ENCODE results near the gene LILRB3.
"Not testable (repeated sequence)": the region's sequence is repeated elsewhere in the genome, so short reads cannot be mapped to it uniquely, and the experiment has no call there.

LILRB3 gene

GRCh38 chr19:54211235-54211634, 11.6 kb downstream of the LILRB3 start:
- in situ Hi-C loops (cut with HindIII; ENCODE audit: low sequenced_read_pairs), result no loop called here

GRCh38 chr19:54209811-54210494, 12.9 kb downstream of the LILRB3 start:
- in situ Hi-C loops (cut with HindIII; ENCODE audit: low sequenced_read_pairs), result loop anchor here (5.0 kb wide), 1 partner anchor 53 kb away; the partner anchor contains the start of gene LENG1

GRCh38 chr19:54209058-54209810, 13.6 kb downstream of the LILRB3 start:
- in situ Hi-C loops (cut with HindIII; ENCODE audit: low sequenced_read_pairs), result loop anchor here (5.0 kb wide), 1 partner anchor 52 kb away; the partner anchor contains the start of gene LENG1

DNA sequence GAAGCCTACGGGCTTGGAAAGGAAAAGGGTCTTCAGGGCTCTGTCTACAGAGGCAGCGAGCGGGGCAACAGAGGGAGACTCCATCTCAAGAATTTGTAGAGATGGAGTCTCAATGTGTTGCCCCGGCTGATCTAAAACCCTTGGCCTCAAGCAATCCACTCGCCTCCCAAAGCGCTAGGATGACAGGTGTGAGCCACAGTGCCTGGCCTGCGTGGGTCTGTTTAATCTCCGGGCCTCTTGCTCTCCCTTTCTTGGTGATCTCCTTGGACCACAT, 14.1 kb downstream of the LILRB3 start:
- in situ Hi-C loops (cut with HindIII; ENCODE audit: low sequenced_read_pairs), result loop anchor here (5.0 kb wide), 1 partner anchor 51 kb away; the partner anchor contains the start of gene LENG1

- in situ Hi-C loops (cut with HindIII; ENCODE audit: low sequenced_read_pairs), result loop anchor here (5.0 kb wide), 1 partner anchor 51 kb away; the partner anchor contains the start of gene LENG1
Measured at GRCh38 chr19:54207983-54208783, 14.6 kb downstream of the LILRB3 start.

- in situ Hi-C loops (cut with HindIII; ENCODE audit: low sequenced_read_pairs), result loop anchor here (5.0 kb wide), 1 partner anchor 50 kb away; the partner anchor contains the start of gene LENG1
Measured at GRCh38 chr19:54207676-54207982, 15.2 kb downstream of the LILRB3 start.

DNA sequence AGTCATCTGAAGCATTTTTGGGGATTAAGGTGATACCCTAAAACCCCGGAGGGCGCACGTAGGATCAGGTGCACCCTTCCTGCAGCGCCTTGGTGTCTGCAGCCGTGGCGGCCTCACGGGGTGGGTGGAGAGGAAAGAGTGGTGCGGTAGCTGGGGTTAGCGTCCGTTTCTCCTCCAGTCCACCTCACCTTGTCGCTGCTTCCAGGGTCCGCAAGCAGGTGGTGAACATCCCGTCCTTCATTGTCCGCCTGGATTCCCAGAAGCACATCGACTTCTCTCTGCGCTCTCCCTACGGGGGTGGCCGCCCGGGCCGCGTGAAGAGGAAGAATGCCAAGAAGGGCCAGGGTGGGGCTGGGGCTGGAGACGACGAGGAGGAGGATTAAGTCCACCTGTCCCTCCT, 15.6 kb downstream of the LILRB3 start:
- in situ Hi-C loops (cut with HindIII; ENCODE audit: low sequenced_read_pairs), result loop anchor here (5.0 kb wide), 1 partner anchor 50 kb away; the partner anchor contains the start of gene LENG1

GRCh38 chr19:54206831-54207177, 16.0 kb downstream of the LILRB3 start:
- in situ Hi-C loops (cut with HindIII; ENCODE audit: low sequenced_read_pairs), result loop anchor here (5.0 kb wide), 1 partner anchor 50 kb away; the partner anchor contains the start of gene LENG1

DNA sequence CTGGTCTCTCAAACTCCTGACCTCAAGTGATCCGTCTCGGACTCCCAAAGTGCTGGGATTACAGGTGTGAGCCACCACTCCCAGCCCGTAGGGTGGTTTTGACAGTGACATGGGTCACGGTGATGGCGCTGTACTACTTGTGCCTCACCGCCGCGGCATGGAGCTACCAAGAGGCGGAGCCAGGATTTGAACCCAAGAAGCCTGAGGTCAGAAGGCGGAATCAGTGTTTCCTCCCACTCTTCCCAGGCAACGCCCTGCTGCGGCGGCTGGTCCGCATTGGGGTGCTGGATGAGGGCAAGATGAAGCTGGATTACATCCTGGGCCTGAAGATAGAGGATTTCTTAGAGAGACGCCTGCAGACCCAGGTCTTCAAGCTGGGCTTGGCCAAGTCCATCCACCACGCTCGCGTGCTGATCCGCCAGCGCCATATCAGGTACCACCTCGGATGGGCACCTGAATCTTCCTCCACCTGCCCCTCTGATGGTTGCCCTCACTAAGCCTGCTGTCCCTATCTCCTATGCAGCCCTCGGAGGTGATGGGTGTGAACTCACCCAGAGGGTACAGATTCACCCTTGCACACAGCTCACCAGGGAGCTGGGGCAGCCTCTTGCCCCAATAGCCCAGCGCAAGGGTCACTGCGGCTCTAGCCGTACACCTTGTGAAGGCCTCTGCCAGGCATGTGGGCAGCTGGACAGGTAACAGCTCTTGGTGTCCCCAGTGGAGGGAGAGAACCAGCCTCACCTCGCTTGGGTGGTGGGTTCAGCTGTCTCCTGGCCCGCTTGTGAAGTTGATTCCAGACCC, 16.6 kb downstream of the LILRB3 start:
- in situ Hi-C loops (cut with HindIII; ENCODE audit: low sequenced_read_pairs), result loop anchor here (5.0 kb wide), 1 partner anchor 49 kb away; the partner anchor contains the start of gene LENG1

GRCh38 chr19:54204767-54205468, 17.9 kb downstream of the LILRB3 start:
- in situ Hi-C loops (cut with HindIII; ENCODE audit: low sequenced_read_pairs), result loop anchor here (5.0 kb wide), 1 partner anchor 48 kb away; the partner anchor contains the start of gene LENG1

GRCh38 chr19:54203151-54203611, 19.6 kb downstream of the LILRB3 start:
- in situ Hi-C loops (cut with HindIII; ENCODE audit: low sequenced_read_pairs), result no loop called here

DNA sequence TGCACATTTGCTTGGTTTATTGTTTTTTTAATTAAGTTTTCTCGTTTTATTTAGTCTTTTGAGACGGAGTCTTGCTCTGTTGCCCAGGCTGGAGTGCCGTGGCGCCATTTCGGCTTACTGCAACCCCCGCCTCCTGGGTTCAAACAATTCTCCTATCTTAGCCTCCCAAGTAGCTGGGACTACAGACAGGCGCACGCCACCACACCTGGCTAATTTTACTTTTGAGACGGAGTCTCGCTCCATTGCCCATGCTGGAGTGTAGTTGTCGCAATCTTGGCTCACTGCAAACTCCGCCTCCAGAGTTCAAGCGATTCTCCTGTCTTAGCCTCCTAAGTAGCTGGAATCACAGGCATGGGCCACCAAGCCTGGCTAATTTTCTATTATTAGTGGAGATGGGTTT, 20.8 kb downstream of the LILRB3 start:
- in situ Hi-C loops (cut with HindIII; ENCODE audit: low sequenced_read_pairs), result no loop called here

- in situ Hi-C loops (cut with HindIII; ENCODE audit: low sequenced_read_pairs), result no loop called here
Measured at GRCh38 chr19:54201172-54201701, 21.6 kb downstream of the LILRB3 start.

DNA sequence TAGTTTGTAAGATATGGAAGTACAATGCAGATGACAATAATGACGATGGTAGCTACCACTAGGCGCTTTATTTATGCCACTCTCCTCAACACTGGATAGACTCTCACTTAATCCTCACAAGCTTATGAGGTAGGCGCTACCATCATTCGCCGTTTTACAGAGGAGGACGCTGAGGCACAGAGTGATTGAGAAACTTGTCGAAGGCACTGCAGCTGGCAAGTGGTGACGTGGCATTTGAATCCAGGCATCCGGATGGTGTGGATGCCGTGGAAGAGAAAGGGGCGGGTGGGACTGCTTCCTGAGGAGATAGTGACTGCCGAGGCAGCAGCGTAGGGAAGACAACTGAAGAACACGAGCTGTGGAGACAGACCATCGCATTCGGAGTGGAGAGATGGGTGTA, 23.4 kb downstream of the LILRB3 start:
- in situ Hi-C loops (cut with HindIII; ENCODE audit: low sequenced_read_pairs), result no loop called here

GRCh38 chr19:54197121-54197520, 25.7 kb downstream of the LILRB3 start:
- in situ Hi-C loops (cut with HindIII; ENCODE audit: low sequenced_read_pairs), result no loop called here

DNA sequence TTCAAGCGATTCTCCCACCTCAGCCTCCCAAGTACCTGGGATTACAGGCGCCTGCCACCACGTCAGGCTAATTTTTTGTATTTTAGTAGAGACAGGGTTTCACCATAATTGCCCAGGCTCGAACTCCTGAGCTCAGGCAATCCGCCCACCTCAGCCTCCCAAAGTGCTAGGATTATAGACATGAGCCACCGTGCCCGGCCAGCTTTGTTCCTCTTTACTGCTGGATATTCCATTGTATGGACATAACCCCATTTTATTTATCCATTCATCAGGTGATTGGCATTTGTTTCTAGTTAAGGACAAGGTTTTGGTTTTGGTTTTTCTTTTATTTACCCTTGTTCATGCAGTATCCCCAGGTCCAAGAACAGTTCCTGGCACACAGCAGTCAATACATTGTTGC, 26.3 kb downstream of the LILRB3 start:
- in situ Hi-C loops (cut with HindIII; ENCODE audit: low sequenced_read_pairs), result no loop called here

GRCh38 chr19:54194463-54194862, 28.3 kb downstream of the LILRB3 start:
- in situ Hi-C loops (cut with HindIII; ENCODE audit: low sequenced_read_pairs), result not testable (repeated sequence)

DNA sequence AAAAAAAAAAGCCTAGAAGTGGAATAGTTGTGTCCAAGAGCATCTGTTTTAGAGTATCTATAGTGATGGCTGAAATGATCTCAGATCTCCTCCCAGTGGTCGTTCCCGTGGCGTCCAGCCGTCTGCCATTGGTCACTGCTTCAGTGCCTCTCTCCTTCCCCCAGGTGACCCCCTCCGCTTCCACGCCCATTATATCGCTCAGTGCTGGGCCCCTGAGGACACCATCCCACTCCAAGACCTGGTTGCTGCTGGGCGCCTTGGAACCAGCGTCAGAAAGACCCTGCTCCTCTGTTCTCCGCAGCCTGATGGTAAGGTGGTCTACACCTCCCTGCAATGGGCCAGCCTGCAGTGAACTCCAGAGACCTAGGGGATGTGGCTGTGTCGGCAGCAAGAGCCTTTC, 29.8 kb downstream of the LILRB3 start:
- in situ Hi-C loops (cut with HindIII; ENCODE audit: low sequenced_read_pairs), result no loop called here

- in situ Hi-C loops (cut with HindIII; ENCODE audit: low sequenced_read_pairs), result no loop called here
Measured at GRCh38 chr19:54191811-54192453, 30.9 kb downstream of the LILRB3 start.

All from endothelial cell of hepatic sinusoid (primary cell).